Endothelial cell of umbilical vein (primary cell): ENCODE results near the gene KCNN1. TPM values are rescaled to one million over a fixed set of nuclear protein-coding genes. Genes with fewer than 3 reads are reported as not detected.

Experiments
- BruUV-seq: library from RNA; stranded (reverse); fragments of 400-500 nt; replicated peaks from 2 replicates; lab custom pipeline; 2021; lab: Mats Ljungman, UMichigan
- CTCF ChIA-PET: fragments of 300-600, 350-600 bp; sonication (Branson Sonifier 250); formaldehyde crosslinking; loops from one replicate; lab custom pipeline; 2021; ENCODE audit warnings: antibody characterized with exemption, inconsistent platforms; lab: Charles Lee
- POLR2A ChIA-PET: fragments of 300-600, 350-600 bp; sonication (Branson Sonifier 250); formaldehyde crosslinking; loops from one replicate; lab custom pipeline; 2021; ENCODE audit warnings: antibody characterized with exemption, inconsistent platforms; lab: Charles Lee
- DNase-seq: peaks from one replicate; pipeline ENCODE4 v3.0.0-alpha.2; 2011; ENCODE audit warnings: low read depth, low spot score
- FAIRE-seq: peaks from 2 replicates; lab custom pipeline; 2011; peaks lifted over from hg19 to GRCh38; lab: Jason Lieb, UNC
- H2AFZ ChIP-seq: 2 replicates; pipeline ENCODE4 v1.6.0; 2012; ENCODE audit warnings: low read depth, low read length, control low read depth, inconsistent platforms
- H3K27ac ChIP-seq: 2 replicates; pipeline ENCODE4 v1.5.1; 2011; ENCODE audit warnings: low read depth, mild to moderate bottlenecking, control low read depth, low read length, moderate library complexity; ENCODE audit not compliant: insufficient read depth
- H3K27me3 ChIP-seq, 2 experiments: 2 replicates each; pipeline versions ENCODE4 v1.6.0 to v1.6.1; 2011; ENCODE audit warnings: low read length in 2 of 2, mixed read lengths in 1 of 2; ENCODE audit not compliant: control insufficient read depth in 2 of 2, insufficient read depth in 2 of 2
- H3K36me3 ChIP-seq, 2 experiments: 2 replicates in 1 of 2; 3 replicates in 1 of 2; pipeline ENCODE4 v1.5.1; 2011; ENCODE audit warnings: low read length in 2 of 2, mild to moderate bottlenecking in 1 of 2, moderate library complexity in 1 of 2; ENCODE audit not compliant: control insufficient read depth in 2 of 2, insufficient read depth in 2 of 2; ENCODE audit errors: extremely low read depth in 1 of 2
- H3K4me1 ChIP-seq: 3 replicates; pipeline ENCODE4 v1.5.1; 2011; ENCODE audit warnings: mild to moderate bottlenecking, low read length; ENCODE audit not compliant: control insufficient read depth, insufficient read depth; ENCODE audit errors: extremely low read depth
- H3K4me2 ChIP-seq: 2 replicates; pipeline ENCODE4 v1.6.1; 2011; ENCODE audit warnings: low read length, control low read depth, mixed read lengths; ENCODE audit not compliant: insufficient read depth
- H3K4me3 ChIP-seq, 3 experiments: fragments of 200-600 bp in 1 of 3; sonication (generic), shearing (Covaris generic) in 1 of 3; replicated peaks in 1 of 3; 2 replicates each; pipeline ENCODE4 v1.5.1; 2011 to 2016; ENCODE audit warnings: control low read depth in 3 of 3, low read length in 3 of 3, mild to moderate bottlenecking in 2 of 3, inconsistent platforms in 1 of 3, low read depth in 1 of 3, moderate library complexity in 1 of 3; ENCODE audit not compliant: insufficient read depth in 1 of 3
- H3K79me2 ChIP-seq: 2 replicates; pipeline ENCODE4 v1.6.0; 2012; ENCODE audit warnings: low read length, inconsistent platforms; ENCODE audit not compliant: control insufficient read depth, insufficient read depth
- H3K9ac ChIP-seq: replicated peaks from 2 replicates; pipeline ENCODE3; 2011; ENCODE audit warnings: low read length, control low read depth; ENCODE audit not compliant: insufficient read depth; ENCODE audit errors: extremely low read depth
- H3K9me1 ChIP-seq: replicated peaks from 3 replicates; pipeline ENCODE4 v1.6.0; 2011; ENCODE audit warnings: mild to moderate bottlenecking, low read length; ENCODE audit not compliant: control insufficient read depth, insufficient read depth; ENCODE audit errors: extremely low read depth
- H3K9me3 ChIP-seq: replicated peaks from 2 replicates; pipeline ENCODE4 v1.5.1; 2012; ENCODE audit warnings: low read length, inconsistent platforms; ENCODE audit not compliant: control insufficient read depth, insufficient read depth
- H4K20me1 ChIP-seq: replicated peaks from 2 replicates; pipeline ENCODE3; 2011; ENCODE audit warnings: mild to moderate bottlenecking, low read length; ENCODE audit not compliant: control insufficient read depth, insufficient read depth; ENCODE audit errors: extremely low read depth
- EZH2 ChIP-seq: IDR thresholded peaks from 2 replicates; pipeline ENCODE4 v1.6.1; 2012; ENCODE audit warnings: borderline replicate concordance, low read depth, mild to moderate bottlenecking, moderate library complexity, low read length, inconsistent platforms; ENCODE audit not compliant: severe bottlenecking
- FOS ChIP-seq: IDR thresholded peaks from 2 replicates; pipeline ENCODE4 v1.6.1; 2011; ENCODE audit warnings: mild to moderate bottlenecking, low read length, moderate library complexity, borderline replicate concordance; ENCODE audit not compliant: insufficient read depth
- GATA2 ChIP-seq: IDR thresholded peaks from 2 replicates; pipeline ENCODE4 v1.7.0; 2011; ENCODE audit warnings: low read depth, mild to moderate bottlenecking, moderate library complexity, mixed read lengths, low read length; ENCODE audit not compliant: insufficient read length, insufficient read depth
- JUN ChIP-seq: IDR thresholded peaks from 2 replicates; pipeline ENCODE4 v1.6.1; 2011; ENCODE audit warnings: borderline replicate concordance, low read depth; ENCODE audit not compliant: insufficient read length, insufficient read depth
- MYC ChIP-seq: IDR thresholded peaks from one replicate; pipeline ENCODE4 v1.6.1; 2011; ENCODE audit warnings: mild to moderate bottlenecking, low read depth, low read length
- POLR2A ChIP-seq: IDR thresholded peaks from 2 replicates; pipeline ENCODE4 v1.6.1; 2012; ENCODE audit warnings: low read depth, mild to moderate bottlenecking, control low read depth, low read length
- POLR2AphosphoS5 ChIP-seq: IDR thresholded peaks from 2 replicates; pipeline ENCODE4 v1.6.1; 2012; ENCODE audit warnings: low read depth, mild to moderate bottlenecking, control low read depth, low read length, moderate library complexity; ENCODE audit not compliant: insufficient read depth
- dilution Hi-C: fragments of 300-500 bp; cut with MboI; formaldehyde crosslinking; loops from one replicate; pipeline ENCODE4 v1.15.0; 2019; ENCODE audit warnings: low sequenced_read_pairs; ENCODE audit not compliant: extremely low pct_ligation_motif_present
- intact Hi-C: fragments of 100-400 bp; cut with micrococcal nuclease; formaldehyde crosslinking; loops from one replicate; pipeline ENCODE4 v1.10.0; 2022
- polyA plus RNA-seq, 4 experiments: library from polyadenylated mRNA; depleted of rRNA in 3 of 4; stranded (reverse) in 3 of 4; unstranded in 1 of 4; fragments of >200 nt; gene quantifications; 2 replicates each; pipeline versions ENCODE4 v1.2.1 to v1.2.3, GENCODE V29; 2011 to 2012; ENCODE audit warnings: missing spikeins in 1 of 4
- total RNA-seq: library from RNA; stranded (reverse); gene quantifications from 2 replicates; pipeline ENCODE4 v1.2.3, GENCODE V29; 2021
- TF ChIP-seq, protein P1 (sequence below), 2 donors: IDR thresholded peaks; 1 replicate in 1 of 2; 2 replicates in 1 of 2; pipeline ENCODE4 v1.5.1; 2011; ENCODE audit warnings: low read length in 2 of 2, mild to moderate bottlenecking in 2 of 2, moderate library complexity in 2 of 2, control low read depth in 1 of 2, inconsistent platforms in 1 of 2, low read depth in 1 of 2; ENCODE audit not compliant: insufficient read depth in 1 of 2; ENCODE audit errors: extremely low read depth in 1 of 2
- TF ChIP-seq, protein P2 (sequence below): IDR thresholded peaks from 2 replicates; pipeline ENCODE4 v1.6.1; 2011; ENCODE audit not compliant: insufficient read depth, insufficient read length

The KCNN1 gene
- total and polyA plus RNA-seq, 2 donors (not counting 3 experiments of a cell fraction or from before 2014, with no cell fraction given), result 0.18 to 0.80 TPM

DNA sequence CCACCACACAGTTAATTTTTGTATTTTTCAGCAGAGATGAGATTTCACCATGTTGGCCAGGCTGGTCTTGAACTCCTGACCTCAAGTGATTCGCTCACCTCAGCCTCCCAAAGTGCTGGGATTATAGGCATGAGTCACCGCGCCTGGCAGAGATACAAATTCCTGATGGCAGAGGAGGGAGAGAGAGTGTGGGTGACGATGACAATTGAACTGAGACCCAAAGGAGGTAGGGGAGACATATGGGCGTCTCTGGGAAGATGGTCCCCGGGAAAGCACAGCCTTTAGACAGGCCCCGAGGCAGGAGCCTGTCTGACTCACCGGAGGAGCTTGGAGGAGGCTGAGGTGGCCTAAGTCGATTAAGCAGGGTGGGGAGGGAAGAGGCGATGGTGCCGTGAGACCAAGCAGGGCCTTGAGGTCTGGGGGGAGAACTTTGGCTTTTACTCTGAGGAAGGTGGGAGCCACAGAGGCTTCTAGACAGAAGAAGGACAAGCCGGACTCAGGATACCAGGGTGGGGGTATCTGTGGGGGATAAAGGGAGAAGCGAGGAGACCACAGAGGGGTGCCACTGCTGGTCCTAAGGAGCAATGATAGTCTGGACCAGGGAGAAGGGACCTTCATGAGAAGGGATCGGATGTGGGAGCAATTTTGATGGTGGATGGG, 79.3 kb downstream of the KCNN1 start:
- peak; percentile 33 for FAIRE-seq
- TF ChIP-seq MYC, result no peak
- TF ChIP-seq POLR2A, result no peak
- TF ChIP-seq GATA2, result no peak
- TF ChIP-seq, protein P1, sequence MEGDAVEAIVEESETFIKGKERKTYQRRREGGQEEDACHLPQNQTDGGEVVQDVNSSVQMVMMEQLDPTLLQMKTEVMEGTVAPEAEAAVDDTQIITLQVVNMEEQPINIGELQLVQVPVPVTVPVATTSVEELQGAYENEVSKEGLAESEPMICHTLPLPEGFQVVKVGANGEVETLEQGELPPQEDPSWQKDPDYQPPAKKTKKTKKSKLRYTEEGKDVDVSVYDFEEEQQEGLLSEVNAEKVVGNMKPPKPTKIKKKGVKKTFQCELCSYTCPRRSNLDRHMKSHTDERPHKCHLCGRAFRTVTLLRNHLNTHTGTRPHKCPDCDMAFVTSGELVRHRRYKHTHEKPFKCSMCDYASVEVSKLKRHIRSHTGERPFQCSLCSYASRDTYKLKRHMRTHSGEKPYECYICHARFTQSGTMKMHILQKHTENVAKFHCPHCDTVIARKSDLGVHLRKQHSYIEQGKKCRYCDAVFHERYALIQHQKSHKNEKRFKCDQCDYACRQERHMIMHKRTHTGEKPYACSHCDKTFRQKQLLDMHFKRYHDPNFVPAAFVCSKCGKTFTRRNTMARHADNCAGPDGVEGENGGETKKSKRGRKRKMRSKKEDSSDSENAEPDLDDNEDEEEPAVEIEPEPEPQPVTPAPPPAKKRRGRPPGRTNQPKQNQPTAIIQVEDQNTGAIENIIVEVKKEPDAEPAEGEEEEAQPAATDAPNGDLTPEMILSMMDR (IDR thresholded peaks at IDR 0.05; ENCODE audit: extremely low read depth in 1 of 2, insufficient read depth in 1 of 2, low read depth in 1 of 2, low read length in 2 of 2), result no peak
- peak; percentile 36 for TF ChIP-seq FOS
- TF ChIP-seq EZH2, result no peak
- TF ChIP-seq JUN, result peak; percentile 5
- no peak for TF ChIP-seq POLR2AphosphoS5
- TF ChIP-seq, protein P2, sequence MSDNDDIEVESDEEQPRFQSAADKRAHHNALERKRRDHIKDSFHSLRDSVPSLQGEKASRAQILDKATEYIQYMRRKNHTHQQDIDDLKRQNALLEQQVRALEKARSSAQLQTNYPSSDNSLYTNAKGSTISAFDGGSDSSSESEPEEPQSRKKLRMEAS, result no peak
- Histone ChIP-seq H3K79me2 (no peaks in the 10 kb centered on the region), H3K4me1 (peaks cover 5% of the 10 kb centered on the region), H4K20me1 (no peaks in the 10 kb centered on the region), H3K36me3 (no peaks in the 10 kb centered on the region), H3K4me2 (no peak overlapping the region), H3K4me3 (no peak overlapping the region), H3K27ac (no peak overlapping the region), H3K9me3 (no peaks in the 10 kb centered on the region), H3K27me3 (peaks cover 6 to 7% of the 10 kb centered on the region in 2 experiments), H2AFZ (no peak overlapping the region), H3K9me1 (no peaks in the 10 kb centered on the region), H3K9ac (no peak overlapping the region)
- no TSS peak for BruUV-seq
- dilution Hi-C loops, result no loop called here
- no peak for DNase-seq
- POLR2A ChIA-PET, result no interaction called here
- intact Hi-C loops, result no loop called here
- CTCF ChIA-PET, result interaction anchor here (0.6 kb wide), 1 partner anchor 11 kb away, joined by 3 read pairs; no protein-coding TSS in a partner anchor
